ENCODE data around the gene CD300LB.
"Not testable (repeated sequence)": the region's sequence is repeated elsewhere in the genome, so short reads cannot be mapped to it uniquely, and the experiment has no call there.

CD300LB gene

GRCh38 chr17:74531231-74531761, at the start of gene CD300LB:
Gene CD300LB, minus strand, starts transcription at chr17:74531475. Its CDS starts 125 bp downstream, at chr17:74531350.
- DNase-seq, result peak; percentile 2

- DNase-seq, result no peak
Observed at GRCh38 chr17:74579900-74580299, 48.6 kb upstream of the CD300LB start.

DNA sequence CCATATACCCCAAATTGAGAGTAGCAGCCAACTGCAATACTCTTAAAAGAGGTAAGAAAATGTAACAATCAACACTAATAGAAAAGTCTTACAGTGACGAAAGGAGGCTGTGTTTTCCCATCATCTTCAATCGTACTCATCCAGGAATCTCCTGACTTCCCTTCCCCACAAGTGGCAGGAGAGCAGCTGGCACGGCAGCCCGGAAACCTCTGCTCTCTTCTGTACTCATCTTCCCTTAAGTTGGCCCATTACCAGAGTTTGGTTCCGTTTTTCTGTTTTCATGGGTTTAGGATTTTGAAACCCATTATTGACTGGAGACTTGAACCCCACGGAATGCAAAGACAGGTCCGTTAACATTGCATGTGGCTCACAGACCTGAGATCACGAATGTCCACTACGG, 47.7 kb upstream of the CD300LB start:
- DNase-seq, result no peak

DNA sequence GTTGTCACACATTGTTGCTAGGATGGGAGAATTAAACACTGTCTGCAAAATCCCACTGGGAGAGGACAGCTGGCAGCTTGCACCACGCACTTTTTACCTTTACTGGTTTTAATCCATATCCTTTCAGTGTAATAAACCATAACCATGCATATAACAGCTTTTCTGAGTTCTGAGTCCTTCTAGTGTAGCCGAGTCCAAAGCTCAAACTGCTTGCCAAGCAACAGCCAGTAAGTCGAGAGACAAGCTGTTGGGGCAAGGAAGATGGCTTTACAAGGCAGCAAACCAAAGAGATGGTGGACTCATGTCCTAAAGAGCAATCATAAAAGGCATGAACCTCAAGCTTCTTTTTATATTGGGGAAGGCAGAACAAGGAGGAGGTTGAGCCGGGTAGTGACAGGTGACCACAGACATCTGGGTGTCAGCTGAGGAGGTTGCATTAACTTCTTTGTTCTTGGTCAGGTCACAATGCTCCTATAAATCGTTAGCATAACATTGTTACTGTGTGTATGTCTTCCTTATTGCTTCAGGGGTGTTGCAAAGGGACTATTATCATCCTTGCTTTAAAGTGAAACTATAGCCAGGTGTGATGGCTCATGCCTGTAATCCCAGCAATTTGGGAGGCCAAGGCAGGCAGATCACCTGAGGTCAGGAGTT, 43.3 kb upstream of the CD300LB start:
- no peak for DNase-seq

DNA sequence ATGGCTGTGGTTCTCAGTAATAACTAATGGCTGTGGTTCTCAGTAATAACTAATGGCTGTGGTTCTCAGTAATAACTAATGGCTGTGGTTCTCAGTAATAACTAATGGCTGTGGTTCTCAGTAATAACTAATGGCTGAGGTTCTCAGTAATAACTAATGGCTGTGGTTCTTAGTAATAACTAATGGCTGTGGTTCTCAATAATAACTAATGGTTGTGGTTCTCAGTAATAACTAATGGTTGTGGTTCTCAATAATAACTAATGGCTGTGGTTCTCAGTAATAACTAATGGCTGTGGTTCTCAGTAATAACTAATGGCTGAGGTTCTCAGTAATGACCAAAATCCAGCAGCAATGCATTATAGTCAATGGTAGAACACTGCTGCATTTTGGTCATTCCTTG, 42.4 kb upstream of the CD300LB start:
- DNase-seq, result not testable (repeated sequence)

GRCh38 chr17:74573169-74573568, 41.9 kb upstream of the CD300LB start:
- DNase-seq, result no peak

DNA sequence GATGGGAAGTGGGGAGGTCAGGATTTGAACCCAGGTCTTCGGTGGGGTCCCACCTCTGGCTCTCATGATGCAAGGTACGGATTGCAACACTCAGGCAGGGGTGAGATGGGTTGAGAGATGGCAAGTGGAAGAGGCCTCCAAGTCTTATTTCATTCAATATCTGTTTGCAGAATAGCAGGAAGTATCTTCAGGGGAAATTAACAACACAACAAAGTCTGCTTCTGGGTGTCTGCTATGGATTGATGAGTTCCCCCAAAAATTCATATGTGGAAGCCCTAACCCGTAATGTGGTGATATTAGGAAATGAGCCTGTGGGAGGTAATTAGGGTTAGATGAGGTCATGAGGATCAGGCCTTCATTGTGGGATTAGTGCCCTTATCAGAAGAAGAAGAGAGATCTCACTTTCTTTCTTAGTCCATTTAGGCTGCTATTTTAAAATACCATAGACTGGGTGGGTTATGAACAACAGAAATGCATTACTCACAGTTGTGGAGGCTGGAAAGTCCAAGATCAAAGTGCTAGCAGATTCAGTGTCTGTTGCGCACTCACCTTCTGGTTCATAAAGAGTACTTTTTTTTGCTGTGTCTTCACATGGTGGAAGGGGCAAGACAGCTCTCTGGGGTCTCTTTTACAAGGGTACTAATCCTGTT, 40.5 kb upstream of the CD300LB start:
- no peak for DNase-seq

DNA sequence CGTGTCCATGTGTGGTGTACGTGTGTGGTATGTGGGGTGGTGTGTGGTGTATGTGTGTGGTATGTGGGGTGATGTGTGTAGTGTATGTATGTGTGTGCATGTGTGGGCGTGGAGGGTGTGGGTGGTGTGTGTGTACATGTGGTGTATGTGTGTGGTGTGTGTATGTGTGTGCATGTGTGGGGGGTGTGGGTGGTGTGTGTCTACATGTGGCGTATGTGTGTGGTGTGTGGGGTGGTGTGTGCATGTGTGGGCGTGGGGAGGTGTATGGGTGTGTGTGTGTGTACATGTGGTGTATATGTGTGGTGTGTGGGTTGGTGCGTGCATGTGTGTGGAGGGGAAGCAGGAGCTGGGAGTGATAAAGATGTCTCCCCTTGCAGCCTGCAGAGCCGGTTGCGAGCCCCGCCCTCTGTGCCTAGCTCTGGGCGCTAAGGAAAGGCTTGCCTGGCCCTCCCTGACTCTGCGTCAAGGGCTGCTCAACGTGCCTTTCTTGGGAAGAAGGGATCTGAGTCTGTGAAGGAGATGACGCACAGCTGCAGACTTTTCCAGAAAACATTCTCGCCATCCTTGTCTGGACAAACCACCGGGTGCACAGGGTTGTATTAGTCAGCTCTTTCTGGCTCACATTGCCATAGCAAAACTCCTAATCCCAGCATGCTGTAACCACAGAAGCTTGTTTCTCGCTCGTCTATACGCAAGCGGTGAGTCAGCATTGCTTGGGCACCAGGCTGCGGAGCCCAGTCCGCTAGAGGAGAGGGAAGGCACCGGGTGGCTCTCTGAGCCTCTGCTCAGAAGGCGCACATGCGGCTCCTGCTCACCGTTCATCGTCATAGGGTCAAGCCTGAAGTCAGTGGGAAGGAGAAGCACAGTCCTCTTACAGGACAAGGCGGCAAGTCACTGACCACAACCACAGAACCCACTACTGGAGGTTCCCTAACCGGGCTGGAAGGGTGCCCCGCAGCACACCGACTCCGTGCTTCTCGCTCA, 38.0 kb upstream of the CD300LB start:
- DNase-seq, result peak; percentile 10

- DNase-seq, result no peak
Observed at GRCh38 chr17:74568106-74568873, 37.0 kb upstream of the CD300LB start.

GRCh38 chr17:74567397-74567796, 36.1 kb upstream of the CD300LB start, which contains the start of gene CD300H:
Gene CD300H, minus strand, starts transcription at chr17:74567509.
- DNase-seq, result no peak

DNA sequence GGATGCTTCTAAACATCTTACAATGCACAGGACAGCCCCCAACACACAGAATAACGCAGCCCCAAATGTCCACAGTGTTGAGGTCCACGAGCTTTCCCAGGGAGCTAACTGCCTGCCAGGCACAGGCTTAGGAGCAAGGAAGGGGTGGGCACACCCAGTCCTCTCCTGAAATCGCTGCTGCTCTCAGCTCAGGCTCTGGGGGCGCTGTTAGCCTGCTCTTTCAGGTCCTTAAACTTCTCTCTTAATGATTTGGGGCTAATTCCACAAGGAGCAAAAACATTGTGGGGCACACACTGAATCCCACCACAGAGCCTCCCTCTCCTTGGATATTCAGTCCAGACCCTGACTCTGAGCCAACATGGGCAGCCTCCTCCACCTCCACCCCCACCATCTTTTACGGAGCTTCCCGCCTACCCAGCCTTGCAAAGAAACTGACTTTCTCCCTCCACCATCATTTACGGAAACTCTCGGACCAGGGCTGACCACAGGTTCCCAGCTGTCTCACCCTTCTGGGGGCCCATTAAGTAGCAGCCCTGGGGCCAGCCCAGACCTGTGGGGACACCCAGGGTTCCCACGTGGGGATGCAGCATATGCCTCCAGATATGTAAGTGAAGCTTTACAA, 35.0 kb upstream of the CD300LB start:
- DNase-seq, result peak; percentile 11

GRCh38 chr17:74565126-74565525, 33.9 kb upstream of the CD300LB start:
- DNase-seq, result no peak

DNA sequence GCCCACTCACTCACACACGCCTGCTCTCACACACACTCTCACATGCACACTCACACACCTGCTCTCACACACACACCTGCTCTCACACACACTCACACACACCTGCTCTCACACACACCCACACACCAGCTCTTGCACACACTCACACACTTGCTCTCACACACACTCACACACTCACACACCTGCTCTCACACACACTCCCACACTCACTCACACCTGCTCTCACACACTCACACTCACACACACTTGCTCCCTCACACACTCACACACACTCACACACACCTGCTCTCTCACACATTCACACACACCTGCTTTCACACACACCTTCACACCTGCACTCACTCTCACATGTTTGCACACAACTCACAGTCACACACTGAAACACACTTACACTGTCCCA, 32.1 kb upstream of the CD300LB start:
- DNase-seq, result no peak

DNA sequence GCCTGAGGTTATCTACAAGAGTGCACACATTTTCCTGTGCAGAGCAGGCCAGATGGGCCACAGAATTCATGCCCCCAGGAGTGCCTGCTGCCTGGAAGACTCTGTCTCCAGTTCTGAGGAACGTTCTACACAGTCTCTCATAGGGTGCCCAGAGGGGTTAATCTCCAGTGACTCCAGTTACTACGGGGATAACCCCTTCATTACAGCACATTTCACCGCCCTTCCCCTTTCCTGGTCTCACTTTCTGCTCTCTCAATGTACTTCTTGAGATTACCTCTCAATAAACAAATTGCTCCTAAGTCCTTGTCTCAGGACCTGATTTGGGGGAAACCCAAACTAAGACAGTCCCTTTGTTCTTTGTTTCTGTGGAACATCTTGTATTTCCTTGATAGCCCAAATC, 30.3 kb upstream of the CD300LB start:
- no peak for DNase-seq

- no peak for DNase-seq
Observed at GRCh38 chr17:74558882-74559519, 27.7 kb upstream of the CD300LB start.

- DNase-seq, result not testable (repeated sequence)
Observed at GRCh38 chr17:74558402-74558801, 27.1 kb upstream of the CD300LB start.

GRCh38 chr17:74555427-74555940, 24.2 kb upstream of the CD300LB start:
- no peak for DNase-seq

GRCh38 chr17:74554909-74555308, 23.6 kb upstream of the CD300LB start:
- no peak for DNase-seq

DNA sequence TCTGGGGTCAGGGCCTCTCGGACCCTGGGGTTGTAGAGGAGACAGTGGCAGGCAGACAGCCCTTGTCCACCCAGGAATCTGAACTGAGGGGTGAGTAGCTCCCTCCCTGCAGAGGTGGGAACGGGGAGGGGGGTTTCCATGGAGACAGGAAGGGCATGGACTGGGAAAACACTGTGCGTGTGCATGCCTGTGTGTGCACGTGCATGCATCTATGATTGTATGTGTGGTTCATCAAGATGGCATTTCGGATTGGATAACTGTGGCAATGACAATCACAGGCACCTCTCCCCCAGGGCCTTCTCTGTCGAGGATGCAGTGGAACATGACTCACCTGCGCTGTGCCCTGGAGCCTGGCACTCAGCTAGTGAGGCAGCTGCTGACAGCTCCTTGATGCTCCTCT, 20.8 kb upstream of the CD300LB start:
- no peak for DNase-seq

DNA sequence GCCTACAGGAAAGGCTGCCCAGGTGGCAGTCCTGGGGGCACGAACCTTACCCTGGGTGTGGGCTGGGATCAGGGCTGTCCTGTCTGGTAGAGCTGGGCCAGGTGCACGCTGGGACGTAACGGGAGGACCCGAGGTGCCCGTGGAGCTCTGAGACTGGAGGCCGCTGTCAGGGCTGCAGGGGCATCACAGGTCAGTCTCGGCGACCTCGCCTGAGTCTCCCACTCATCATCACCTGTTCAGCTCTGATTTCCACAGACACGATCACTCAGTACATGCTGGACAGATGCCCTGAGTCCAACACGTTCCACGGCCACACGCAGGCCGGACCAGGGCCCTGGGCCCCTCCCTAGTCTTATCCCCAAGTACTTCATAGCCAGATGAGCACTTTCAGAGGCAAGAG, 19.3 kb upstream of the CD300LB start:
- no peak for DNase-seq

- DNase-seq, result no peak
Observed at GRCh38 chr17:74549343-74549742, 18.1 kb upstream of the CD300LB start.
